Activated naive CD8-positive, alpha-beta T cell treated with anti-CD3 and anti-CD28 coated beads, Interleukin-2, amount 10 ng/mL, durations not matched to agents 7 days and 5 days (primary cell): ENCODE data around the gene MICU1. TPM values are rescaled to one million over a fixed set of nuclear protein-coding genes. Genes with fewer than 3 reads are reported as not detected.

Experiments
- ATAC-seq: fragments of 150-1000 bp; cut with Tn5 transposase; one replicate; pipeline ENCODE4 v1.10.0; 2021; ENCODE audit warnings: low read depth, moderate library complexity
- POLR2A ChIA-PET: fragments of 350-600 bp; sonication (Branson Sonifier 250); formaldehyde crosslinking; loops from one replicate; lab custom pipeline; 2021; ENCODE audit warnings: antibody characterized with exemption; lab: Charles Lee
- DNase-seq: peaks from one replicate; pipeline ENCODE4 v3.0.0; 2021
- H3K27ac Mint-ChIP-seq: one replicate; pipeline ENCODE4 v1.8.0; 2022; ENCODE audit warnings: mild to moderate bottlenecking, mixed read lengths
- H3K27me3 Mint-ChIP-seq: one replicate; pipeline ENCODE4 v1.8.0; 2022; ENCODE audit warnings: mild to moderate bottlenecking, moderate library complexity, mixed read lengths
- H3K36me3 Mint-ChIP-seq: one replicate; pipeline ENCODE4 v1.8.0; 2021; ENCODE audit warnings: mild to moderate bottlenecking, mixed read lengths
- H3K4me1 Mint-ChIP-seq: one replicate; pipeline ENCODE4 v1.8.0; 2021; ENCODE audit warnings: mixed read lengths
- H3K4me3 Mint-ChIP-seq: one replicate; pipeline ENCODE4 v1.8.0; 2022; ENCODE audit warnings: mild to moderate bottlenecking, moderate library complexity, mixed read lengths
- H3K9me3 Mint-ChIP-seq: one replicate; pipeline ENCODE4 v1.8.0; 2021; ENCODE audit warnings: mixed read lengths
- total RNA-seq, 2 experiments: library from RNA; stranded (reverse); gene quantifications; one replicate each; pipeline ENCODE4 v1.2.3, GENCODE V29; 2021

The MICU1 gene
- total RNA-seq, 2 experiments from 2014 or later = 24.6 to 30.0 TPM

DNA sequence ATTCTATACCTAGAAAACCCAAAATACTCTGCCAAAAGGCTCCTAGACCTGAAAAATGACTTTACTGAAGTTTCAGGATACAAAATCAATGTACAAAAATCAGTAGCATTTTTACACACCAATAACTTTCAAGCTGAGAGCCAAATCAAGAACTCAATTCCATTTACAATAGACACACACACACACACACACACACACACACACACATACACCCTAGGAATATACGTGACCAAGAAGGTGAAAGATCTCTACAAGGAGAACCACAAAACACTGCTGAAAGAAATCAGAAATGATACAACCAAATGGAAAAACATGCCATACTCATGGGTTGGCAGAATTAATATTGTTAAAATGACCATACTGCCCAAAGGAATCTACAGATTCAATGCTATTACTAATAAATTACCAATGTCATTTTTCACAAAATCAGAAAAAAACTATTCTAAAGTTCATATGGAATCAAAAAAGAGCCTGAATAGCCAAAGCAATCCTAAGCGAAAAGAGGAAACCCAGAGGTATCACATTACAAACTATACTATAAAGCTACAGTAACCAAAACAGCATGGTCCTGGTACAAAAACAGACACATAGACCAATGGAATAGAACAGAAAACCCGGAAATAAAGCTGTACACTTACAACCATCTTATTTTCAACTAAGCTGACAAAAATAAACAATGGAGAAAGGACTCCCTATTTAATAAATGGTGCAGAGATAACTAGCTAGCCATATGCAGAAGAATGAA is 122.0 kb downstream of the MICU1 start:
- DNase-seq (no peak), ATAC-seq (no peak)
- H3K36me3 Mint-ChIP-seq = peaks cover 26% of the 10 kb centered on the region
- no peak overlapping the region for H3K4me3 Mint-ChIP-seq
- no peaks in the 10 kb centered on the region for H3K27me3 Mint-ChIP-seq
- peaks cover 3% of the 10 kb centered on the region for H3K9me3 Mint-ChIP-seq
- H3K27ac Mint-ChIP-seq = no peak overlapping the region
- POLR2A ChIA-PET = no interaction called here
- peaks cover 3% of the 10 kb centered on the region for H3K4me1 Mint-ChIP-seq

DNA sequence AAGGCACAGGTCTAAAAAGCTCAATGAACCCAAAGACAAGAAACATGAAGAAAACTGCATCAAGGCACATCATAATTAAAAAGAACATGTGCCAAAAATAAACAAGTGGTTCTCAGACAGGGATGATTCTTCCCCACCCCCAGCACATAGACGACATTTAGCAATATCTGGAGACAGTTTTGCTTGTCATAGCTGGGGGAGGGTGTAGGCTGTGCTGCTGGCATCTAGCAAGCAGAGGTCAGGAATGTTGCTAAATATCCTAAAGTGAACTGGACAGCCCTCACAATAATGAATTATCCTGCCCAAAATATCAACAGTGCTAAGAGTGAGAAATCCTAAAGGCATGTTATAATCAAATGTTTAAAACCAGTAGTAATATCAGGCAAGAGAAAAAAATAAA is 122.6 kb downstream of the MICU1 start:
- no peak for ATAC-seq
- POLR2A ChIA-PET = no interaction called here
- H3K27ac Mint-ChIP-seq = no peak overlapping the region
- H3K4me1 Mint-ChIP-seq = peaks cover 2% of the 10 kb centered on the region
- peaks cover 26% of the 10 kb centered on the region for H3K36me3 Mint-ChIP-seq
- H3K27me3 Mint-ChIP-seq = no peaks in the 10 kb centered on the region
- H3K4me3 Mint-ChIP-seq = no peak overlapping the region
- DNase-seq = no peak
- peaks cover 3% of the 10 kb centered on the region for H3K9me3 Mint-ChIP-seq

- H3K9me3 Mint-ChIP-seq = peaks cover 3% of the 10 kb centered on the region
- H3K27me3 Mint-ChIP-seq = no peaks in the 10 kb centered on the region
- DNase-seq = no peak
- POLR2A ChIA-PET = no interaction called here
- H3K27ac Mint-ChIP-seq = no peak overlapping the region
- H3K4me1 Mint-ChIP-seq = peaks cover 2% of the 10 kb centered on the region
- H3K4me3 Mint-ChIP-seq = no peak overlapping the region
- ATAC-seq = no peak
- H3K36me3 Mint-ChIP-seq = peaks cover 26% of the 10 kb centered on the region
Observed at GRCh38 chr10:72502581-72502980, 123.3 kb downstream of the MICU1 start.

DNA sequence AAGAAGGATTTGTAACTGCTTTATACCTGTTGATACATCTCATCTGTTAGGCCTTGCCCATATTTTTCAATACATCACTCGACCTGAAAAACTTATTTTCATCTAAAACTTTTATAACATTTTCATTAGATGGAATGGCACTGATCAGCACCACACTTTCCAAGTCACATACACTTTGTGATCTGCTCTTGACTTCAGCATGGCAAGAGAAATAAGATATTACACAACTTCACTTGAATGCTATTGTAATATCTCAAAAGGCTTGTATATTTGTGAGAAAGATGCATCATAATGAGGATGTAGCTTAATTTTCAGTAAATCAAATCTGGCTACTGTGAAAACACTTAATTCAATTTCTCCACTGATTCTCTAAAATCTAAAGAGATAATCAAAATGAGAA is 126.2 kb downstream of the MICU1 start:
- Mint-ChIP-seq H3K27me3 (no peaks in the 10 kb centered on the region), H3K4me3 (no peak overlapping the region), H3K4me1 (peaks cover 2% of the 10 kb centered on the region), H3K9me3 (peaks cover 3% of the 10 kb centered on the region), H3K36me3 (peaks cover 15% of the 10 kb centered on the region), H3K27ac (no peak overlapping the region)
- no peak for DNase-seq
- POLR2A ChIA-PET = no interaction called here
- no peak for ATAC-seq

- H3K27ac Mint-ChIP-seq = no peak overlapping the region
- no peak for ATAC-seq
- no peak overlapping the region for H3K4me3 Mint-ChIP-seq
- POLR2A ChIA-PET = no interaction called here
- no peaks in the 10 kb centered on the region for H3K4me1 Mint-ChIP-seq
- H3K27me3 Mint-ChIP-seq = no peaks in the 10 kb centered on the region
- peaks cover 1% of the 10 kb centered on the region for H3K36me3 Mint-ChIP-seq
- DNase-seq = no peak
- no peaks in the 10 kb centered on the region for H3K9me3 Mint-ChIP-seq
Observed at GRCh38 chr10:72490951-72491350, 134.9 kb downstream of the MICU1 start.

DNA sequence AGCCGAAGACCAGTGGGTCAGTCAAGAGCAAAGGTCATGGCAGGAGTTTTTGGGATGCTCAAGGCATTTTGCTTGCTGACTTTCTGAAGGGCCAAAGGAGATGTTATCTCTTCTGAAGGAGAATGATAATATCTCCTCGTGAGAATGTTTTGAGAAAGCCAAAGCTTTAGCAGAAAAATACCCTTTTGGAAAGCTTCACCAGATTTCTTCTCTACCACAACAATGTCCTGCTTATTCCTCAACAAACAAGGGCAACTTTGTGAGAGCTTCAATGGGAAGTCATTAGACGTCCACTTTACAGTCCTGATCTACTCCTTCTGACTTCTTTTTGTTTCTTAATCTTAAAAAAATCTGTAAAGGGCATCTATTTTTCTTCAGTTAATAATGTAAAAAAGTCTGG is 138.4 kb downstream of the MICU1 start:
- Mint-ChIP-seq H3K4me1 (no peaks in the 10 kb centered on the region), H3K9me3 (no peaks in the 10 kb centered on the region), H3K4me3 (no peak overlapping the region), H3K27me3 (no peaks in the 10 kb centered on the region), H3K27ac (no peak overlapping the region), H3K36me3 (peaks cover 1% of the 10 kb centered on the region)
- POLR2A ChIA-PET = no interaction called here
- DNase-seq (no peak), ATAC-seq (no peak)

- no peak overlapping the region for H3K27ac Mint-ChIP-seq
- no peaks in the 10 kb centered on the region for H3K27me3 Mint-ChIP-seq
- no peak overlapping the region for H3K4me3 Mint-ChIP-seq
- no peaks in the 10 kb centered on the region for H3K4me1 Mint-ChIP-seq
- POLR2A ChIA-PET = no interaction called here
- DNase-seq (no peak), ATAC-seq (no peak)
- no peaks in the 10 kb centered on the region for H3K9me3 Mint-ChIP-seq
- H3K36me3 Mint-ChIP-seq = peaks cover 1% of the 10 kb centered on the region
Observed at GRCh38 chr10:72487116-72487515, 138.8 kb downstream of the MICU1 start.

GRCh38 chr10:72485701-72486100 is 140.2 kb downstream of the MICU1 start:
- Mint-ChIP-seq H3K4me1 (no peaks in the 10 kb centered on the region), H3K4me3 (no peak overlapping the region), H3K9me3 (no peaks in the 10 kb centered on the region), H3K27me3 (no peaks in the 10 kb centered on the region), H3K27ac (no peak overlapping the region), H3K36me3 (peaks cover 1% of the 10 kb centered on the region)
- ATAC-seq (no peak), DNase-seq (no peak)
- POLR2A ChIA-PET = no interaction called here

- POLR2A ChIA-PET = no interaction called here
- no peak overlapping the region for H3K4me3 Mint-ChIP-seq
- peaks cover 1% of the 10 kb centered on the region for H3K36me3 Mint-ChIP-seq
- no peaks in the 10 kb centered on the region for H3K9me3 Mint-ChIP-seq
- DNase-seq (no peak), ATAC-seq (no peak)
- H3K27me3 Mint-ChIP-seq = no peaks in the 10 kb centered on the region
- H3K27ac Mint-ChIP-seq = no peak overlapping the region
- no peaks in the 10 kb centered on the region for H3K4me1 Mint-ChIP-seq
Observed at GRCh38 chr10:72484521-72484920, 141.4 kb downstream of the MICU1 start.

GRCh38 chr10:72483471-72483870 is 142.4 kb downstream of the MICU1 start:
- POLR2A ChIA-PET = no interaction called here
- H3K27me3 Mint-ChIP-seq = no peaks in the 10 kb centered on the region

GRCh38 chr10:72480861-72481260 is 145.0 kb downstream of the MICU1 start:
- Mint-ChIP-seq H3K4me3 (no peak overlapping the region), H3K4me1 (peaks cover 3% of the 10 kb centered on the region), H3K9me3 (no peaks in the 10 kb centered on the region), H3K27ac (no peak overlapping the region), H3K27me3 (no peaks in the 10 kb centered on the region), H3K36me3 (peaks cover 1% of the 10 kb centered on the region)
- DNase-seq = no peak
- POLR2A ChIA-PET = no interaction called here
- no peak for ATAC-seq

More at GRCh38 chr10:72483471-72483870, 142.4 kb downstream of the MICU1 start:
- H3K36me3 Mint-ChIP-seq = peaks cover 1% of the 10 kb centered on the region
- no peak for DNase-seq
- H3K9me3 Mint-ChIP-seq = no peaks in the 10 kb centered on the region
- no peak for ATAC-seq
- H3K4me3 Mint-ChIP-seq = no peak overlapping the region
- H3K4me1 Mint-ChIP-seq = peaks cover 1% of the 10 kb centered on the region
- no peak overlapping the region for H3K27ac Mint-ChIP-seq

GRCh38 chr10:72477463-72477862 is 148.4 kb downstream of the MICU1 start:
- peaks cover 3% of the 10 kb centered on the region for H3K4me1 Mint-ChIP-seq
- ATAC-seq = no peak
- POLR2A ChIA-PET = no interaction called here
- no peak for DNase-seq
- no peak overlapping the region for H3K27ac Mint-ChIP-seq
- H3K9me3 Mint-ChIP-seq = no peaks in the 10 kb centered on the region
- H3K27me3 Mint-ChIP-seq = no peaks in the 10 kb centered on the region
- H3K36me3 Mint-ChIP-seq = peaks cover 11% of the 10 kb centered on the region
- H3K4me3 Mint-ChIP-seq = no peak overlapping the region

DNA sequence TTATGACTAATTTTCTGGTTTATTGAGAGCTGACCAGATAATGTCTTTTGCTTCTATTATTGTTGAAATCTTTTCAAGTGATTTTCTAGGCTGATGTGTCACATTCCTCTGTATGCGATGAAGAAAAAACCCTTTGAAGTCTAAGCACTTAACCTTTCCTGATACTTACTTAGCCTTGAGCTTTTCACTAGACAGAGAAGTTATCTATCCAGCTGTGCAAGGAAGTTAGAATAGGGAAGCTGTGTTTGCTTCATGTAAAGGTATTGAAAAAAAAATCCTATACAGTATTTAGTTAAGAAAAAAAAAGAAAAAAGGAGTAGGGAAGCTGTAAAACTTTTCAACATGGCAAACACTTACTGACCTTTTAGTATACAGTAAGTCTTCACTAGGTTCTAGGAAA is 153.6 kb downstream of the MICU1 start:
- no peak overlapping the region for H3K27ac Mint-ChIP-seq
- ATAC-seq (no peak), DNase-seq (no peak)
- H3K36me3 Mint-ChIP-seq = peaks cover 32% of the 10 kb centered on the region
- POLR2A ChIA-PET = no interaction called here
- H3K4me3 Mint-ChIP-seq = no peak overlapping the region
- H3K9me3 Mint-ChIP-seq = no peaks in the 10 kb centered on the region
- H3K27me3 Mint-ChIP-seq = no peaks in the 10 kb centered on the region
- H3K4me1 Mint-ChIP-seq = peaks cover 4% of the 10 kb centered on the region

- no peak overlapping the region for H3K4me3 Mint-ChIP-seq
- peaks cover 32% of the 10 kb centered on the region for H3K36me3 Mint-ChIP-seq
- ATAC-seq (no peak), DNase-seq (no peak)
- POLR2A ChIA-PET = no interaction called here
- no peaks in the 10 kb centered on the region for H3K9me3 Mint-ChIP-seq
- H3K27ac Mint-ChIP-seq = no peak overlapping the region
- no peaks in the 10 kb centered on the region for H3K27me3 Mint-ChIP-seq
- peaks cover 2% of the 10 kb centered on the region for H3K4me1 Mint-ChIP-seq
Observed at GRCh38 chr10:72470666-72471065, 155.2 kb downstream of the MICU1 start.
